H1 (cell line): ENCODE data around the gene GTPBP1. TPM values are rescaled to one million over a fixed set of nuclear protein-coding genes. Genes with fewer than 3 reads are reported as not detected.

Experiments
- ASH2L ChIP-seq: fragments of 200-600, 300-600 bp; sonication (generic); IDR thresholded peaks from one replicate; pipeline ENCODE4 v1.7.1; 2017; ENCODE audit warnings: low read length
- CREB1 ChIP-seq: IDR thresholded peaks from 2 replicates; pipeline ENCODE4 v1.6.1; 2012; ENCODE audit warnings: inconsistent platforms
- EGR1 ChIP-seq: IDR thresholded peaks from 2 replicates; pipeline ENCODE4 v1.6.1; 2011; ENCODE audit warnings: low read depth, low read length, borderline replicate concordance
- EZH2 ChIP-seq: fragments of 200-600 bp; sonication (generic); IDR thresholded peaks from 2 replicates; pipeline ENCODE4 v1.7.1; 2012; ENCODE audit warnings: low read depth, mild to moderate bottlenecking, moderate library complexity, low read length, inconsistent platforms; ENCODE audit not compliant: severe bottlenecking
- GTF2F1 ChIP-seq: IDR thresholded peaks from 2 replicates; pipeline ENCODE4 v1.6.1; 2012; ENCODE audit warnings: low read depth, low read length, improper control_type of control experiment, borderline replicate concordance
- HDAC2 ChIP-seq, 2 experiments: fragments of 300-600 bp in 1 of 2; sonication (generic) in 1 of 2; IDR thresholded peaks; 2 replicates each; pipeline ENCODE4 v1.6.1; 2011 to 2012; ENCODE audit warnings: low read depth in 2 of 2, low read length in 2 of 2, mild to moderate bottlenecking in 2 of 2, moderate library complexity in 2 of 2, borderline replicate concordance in 1 of 2, inconsistent platforms in 1 of 2
- JUND ChIP-seq: IDR thresholded peaks from 2 replicates; pipeline ENCODE4 v1.6.1; 2011; ENCODE audit warnings: mild to moderate bottlenecking, improper control_type of control experiment, low read length
- KDM4A ChIP-seq: IDR thresholded peaks from one replicate; pipeline ENCODE4 v1.7.1; 2012; ENCODE audit warnings: low read depth, mild to moderate bottlenecking, moderate library complexity, low read length, inconsistent platforms; ENCODE audit not compliant: severe bottlenecking
- POLR2A ChIP-seq, 2 experiments: IDR thresholded peaks; 1 replicate in 1 of 2; 2 replicates in 1 of 2; pipeline ENCODE4 v1.6.1; 2011; ENCODE audit warnings: low read depth in 2 of 2, low read length in 2 of 2, mild to moderate bottlenecking in 2 of 2; ENCODE audit errors: control extremely low read depth in 1 of 2
- RBBP5 ChIP-seq: IDR thresholded peaks from 2 replicates; pipeline ENCODE4 v1.7.1; 2012; ENCODE audit warnings: low read depth, mild to moderate bottlenecking, inconsistent platforms, low read length, moderate library complexity, borderline replicate concordance
- RXRA ChIP-seq: IDR thresholded peaks from 2 replicates; pipeline ENCODE4 v1.6.1; 2011; ENCODE audit warnings: low read depth, mild to moderate bottlenecking, low read length, moderate library complexity; ENCODE audit not compliant: insufficient read depth
- SIN3A ChIP-seq, 2 experiments: IDR thresholded peaks in 1 of 2; conservative IDR thresholded peaks in 1 of 2; 2 replicates each; pipeline ENCODE4 v1.6.1; 2011 to 2012; ENCODE audit warnings: low read length in 2 of 2, improper control_type of control experiment in 1 of 2, low read depth in 1 of 2, mild to moderate bottlenecking in 1 of 2
- SIRT6 ChIP-seq: IDR thresholded peaks from one replicate; pipeline ENCODE4 v1.7.1; 2012; ENCODE audit warnings: low read length, inconsistent platforms
- SP2 ChIP-seq: IDR thresholded peaks from 2 replicates; pipeline ENCODE4 v1.6.1; 2012; ENCODE audit warnings: mild to moderate bottlenecking, low read length, inconsistent platforms
- TAF1 ChIP-seq: IDR thresholded peaks from 2 replicates; pipeline ENCODE4 v1.6.1; 2011; ENCODE audit warnings: mild to moderate bottlenecking, low read depth, low read length
- YY1 ChIP-seq: IDR thresholded peaks from 2 replicates; pipeline ENCODE4 v1.6.1; 2011; ENCODE audit warnings: low read depth, mild to moderate bottlenecking, low read length
- polyA plus RNA-seq, 7 experiments: library from polyadenylated mRNA; depleted of rRNA in 3 of 7; stranded (reverse) in 5 of 7; unstranded in 2 of 7; fragments of >200 nt in 5 of 7; fragments of 200-250 nt in 2 of 7; gene quantifications; 1 replicate in 5 of 7; 2 replicates in 1 of 7; 4 replicates in 1 of 7; pipeline versions ENCODE4 v1.2.1 to v1.2.3, GENCODE V29; 2011 to 2013; ENCODE audit warnings: missing spikeins in 2 of 7, mixed read lengths in 2 of 7
- total RNA-seq: library from RNA; stranded (reverse); fragmentation: NEBNext Ultra II Directional; extraction: Animal tissue kit (Norgen Biotek cat#: 25700); gene quantifications from 2 replicates; pipeline ENCODE4 v1.2.1, GENCODE V29; 2021
- TF ChIP-seq, protein P1 (sequence below), 3 experiments: IDR thresholded peaks; 1 replicate in 2 of 3; 2 replicates in 1 of 3; pipeline versions ENCODE4 v1.5.1 to v1.6.1; 2011; ENCODE audit warnings: low read length in 3 of 3, mild to moderate bottlenecking in 3 of 3, inconsistent platforms in 2 of 3, low read depth in 1 of 3, moderate library complexity in 1 of 3; ENCODE audit not compliant: insufficient read depth in 1 of 3; ENCODE audit errors: control extremely low read depth in 1 of 3
- TF ChIP-seq, protein P2 (sequence below): IDR thresholded peaks from 2 replicates; pipeline ENCODE4 v1.6.1; 2012; ENCODE audit warnings: inconsistent platforms
- TF ChIP-seq, protein P3 (sequence below): IDR thresholded peaks from 2 replicates; pipeline ENCODE4 v1.6.1; 2012; ENCODE audit warnings: low read length, inconsistent platforms

GTPBP1 gene
- total and polyA plus RNA-seq, 2 of the 8 experiments (the other 6 are each of a cell fraction or from before 2014, with no cell fraction given) = 53.1 to 91.8 TPM

DNA sequence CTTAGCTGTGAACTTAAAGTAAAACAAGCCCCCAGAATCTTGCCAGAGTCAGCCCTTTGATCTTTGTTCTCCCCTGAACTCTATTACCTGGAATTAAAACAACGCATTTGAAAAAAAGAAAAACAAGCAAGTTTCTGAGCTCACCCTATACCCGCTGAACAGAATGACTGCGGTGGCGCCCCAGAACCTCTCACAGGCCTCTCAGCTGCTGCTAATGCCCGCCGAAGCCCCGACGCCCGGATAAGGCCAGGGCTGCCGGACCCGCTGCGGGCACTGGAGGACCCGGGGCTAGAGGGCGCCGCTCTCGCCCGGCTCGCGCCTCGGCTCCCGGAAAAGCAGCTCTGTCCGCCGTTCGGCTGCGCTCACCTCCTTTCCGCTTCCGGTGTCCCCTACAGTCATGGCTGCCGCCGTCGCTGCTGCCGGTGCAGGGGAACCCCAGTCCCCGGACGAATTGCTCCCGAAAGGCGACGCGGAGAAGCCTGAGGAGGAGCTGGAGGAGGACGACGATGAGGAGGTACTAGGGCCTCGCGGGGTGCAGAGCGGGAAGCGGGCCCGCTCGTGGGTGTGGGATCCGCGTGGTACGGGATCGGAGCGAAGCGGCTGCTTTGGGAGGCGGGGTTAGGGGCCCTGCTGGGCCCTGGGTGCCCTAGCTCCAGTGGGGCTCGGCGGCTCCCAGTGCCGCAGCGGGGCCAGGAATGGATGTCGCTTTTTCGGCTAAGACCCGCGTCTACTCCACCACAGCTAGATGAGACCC lies 24.0 kb upstream of the GTPBP1 start, which contains the start of gene TOMM22 (continued):
- TF ChIP-seq JUND (0 out of 2 replicates have a peak, but pooled peaks have one; percentile 24), EGR1 (peak; percentile 90), SIRT6 (no peak), TAF1 (peak; percentile 98), KDM4A (peak; percentile 68), HDAC2 (IDR thresholded peaks at IDR 0.05; ENCODE audit: borderline replicate concordance in 1 of 2, low read depth in 2 of 2, low read length in 2 of 2) (peak in 1 of 2 experiments; percentile 98; a peak in 2 of 4 replicates), CREB1 (peak; percentile 63; the same call in 1 of the 2 replicates), POLR2A (IDR thresholded peaks at IDR 0.05; ENCODE audit: control extremely low read depth in 1 of 2, low read depth in 2 of 2, low read length in 2 of 2) (peak; percentile 77 to 94), EZH2 (no peak), SIN3A (conservative IDR thresholded peaks at IDR 0.05 in 1 of 2, IDR thresholded peaks at IDR 0.05 in 1 of 2; ENCODE audit: low read depth in 1 of 2, low read length in 2 of 2) (peak in 1 of 2 experiments; percentile 92; a peak in 2 of 4 replicates), YY1 (peak; percentile 98), ASH2L (peak; percentile 94), RBBP5 (peak; percentile 58; the same call in 1 of the 2 replicates), GTF2F1 (peak; percentile 73; the same call in 1 of the 2 replicates), SP2 (peak; percentile 80; the same call in 1 of the 2 replicates), RXRA (no peak)
- TF ChIP-seq, protein P1, sequence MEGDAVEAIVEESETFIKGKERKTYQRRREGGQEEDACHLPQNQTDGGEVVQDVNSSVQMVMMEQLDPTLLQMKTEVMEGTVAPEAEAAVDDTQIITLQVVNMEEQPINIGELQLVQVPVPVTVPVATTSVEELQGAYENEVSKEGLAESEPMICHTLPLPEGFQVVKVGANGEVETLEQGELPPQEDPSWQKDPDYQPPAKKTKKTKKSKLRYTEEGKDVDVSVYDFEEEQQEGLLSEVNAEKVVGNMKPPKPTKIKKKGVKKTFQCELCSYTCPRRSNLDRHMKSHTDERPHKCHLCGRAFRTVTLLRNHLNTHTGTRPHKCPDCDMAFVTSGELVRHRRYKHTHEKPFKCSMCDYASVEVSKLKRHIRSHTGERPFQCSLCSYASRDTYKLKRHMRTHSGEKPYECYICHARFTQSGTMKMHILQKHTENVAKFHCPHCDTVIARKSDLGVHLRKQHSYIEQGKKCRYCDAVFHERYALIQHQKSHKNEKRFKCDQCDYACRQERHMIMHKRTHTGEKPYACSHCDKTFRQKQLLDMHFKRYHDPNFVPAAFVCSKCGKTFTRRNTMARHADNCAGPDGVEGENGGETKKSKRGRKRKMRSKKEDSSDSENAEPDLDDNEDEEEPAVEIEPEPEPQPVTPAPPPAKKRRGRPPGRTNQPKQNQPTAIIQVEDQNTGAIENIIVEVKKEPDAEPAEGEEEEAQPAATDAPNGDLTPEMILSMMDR (IDR thresholded peaks at IDR 0.05; ENCODE audit: control extremely low read depth in 1 of 3, insufficient read depth in 1 of 3, low read depth in 1 of 3, low read length in 3 of 3) = peak; percentile 66 to 81 (median 79)
- TF ChIP-seq, protein P2, sequence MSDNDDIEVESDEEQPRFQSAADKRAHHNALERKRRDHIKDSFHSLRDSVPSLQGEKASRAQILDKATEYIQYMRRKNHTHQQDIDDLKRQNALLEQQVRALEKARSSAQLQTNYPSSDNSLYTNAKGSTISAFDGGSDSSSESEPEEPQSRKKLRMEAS = peak; percentile 72
- TF ChIP-seq, protein P3, sequence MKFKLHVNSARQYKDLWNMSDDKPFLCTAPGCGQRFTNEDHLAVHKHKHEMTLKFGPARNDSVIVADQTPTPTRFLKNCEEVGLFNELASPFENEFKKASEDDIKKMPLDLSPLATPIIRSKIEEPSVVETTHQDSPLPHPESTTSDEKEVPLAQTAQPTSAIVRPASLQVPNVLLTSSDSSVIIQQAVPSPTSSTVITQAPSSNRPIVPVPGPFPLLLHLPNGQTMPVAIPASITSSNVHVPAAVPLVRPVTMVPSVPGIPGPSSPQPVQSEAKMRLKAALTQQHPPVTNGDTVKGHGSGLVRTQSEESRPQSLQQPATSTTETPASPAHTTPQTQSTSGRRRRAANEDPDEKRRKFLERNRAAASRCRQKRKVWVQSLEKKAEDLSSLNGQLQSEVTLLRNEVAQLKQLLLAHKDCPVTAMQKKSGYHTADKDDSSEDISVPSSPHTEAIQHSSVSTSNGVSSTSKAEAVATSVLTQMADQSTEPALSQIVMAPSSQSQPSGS = 0 out of 2 replicates have a peak, but pooled peaks have one; percentile 19
